A673 (cell line): Measurements from ENCODE around the gene SLC35G6. TPM values are rescaled to one million over a fixed set of nuclear protein-coding genes. Genes with fewer than 3 reads are reported as not detected.
"Not testable (repeated sequence)": the region's sequence is repeated elsewhere in the genome, so short reads cannot be mapped to it uniquely, and the experiment has no call there.

Experiments
- BruUV-seq: library from RNA; stranded (reverse); fragments of 400-500 nt; replicated peaks from 2 replicates; lab custom pipeline; 2021; lab: Mats Ljungman, UMichigan
- CTCF ChIA-PET: fragments of 300-600 bp; sonication (Branson Sonifier 250); formaldehyde crosslinking; loops from one replicate; lab custom pipeline; 2022; ENCODE audit warnings: antibody characterized with exemption; lab: Charles Lee
- POLR2A ChIA-PET: fragments of 300-600 bp; sonication (Branson Sonifier 250); formaldehyde crosslinking; loops from one replicate; lab custom pipeline; 2022; ENCODE audit warnings: antibody characterized with exemption; ENCODE audit not compliant: low non-redundant PET; lab: Charles Lee
- DNase-seq: peaks from one replicate; pipeline ENCODE4 v3.0.0-alpha.2; 2015; ENCODE audit warnings: low spot score
- H3K27ac ChIP-seq: fragments of 200-600 bp; sonication (generic); 2 replicates; pipeline ENCODE4 v1.5.1; 2016; ENCODE audit warnings: mixed run types, low read depth, mild to moderate bottlenecking, mixed read lengths, antibody characterized with exemption, low read length; ENCODE audit not compliant: poor library complexity, severe bottlenecking
- H3K27me3 ChIP-seq: fragments of 200-600 bp; sonication (generic); replicated peaks from 2 replicates; pipeline ENCODE4 v1.6.1; 2017; ENCODE audit warnings: mixed run types, low read depth, mild to moderate bottlenecking, mixed read lengths, antibody characterized with exemption, low read length; ENCODE audit not compliant: insufficient read depth, poor library complexity
- H3K36me3 ChIP-seq: fragments of 200-600 bp; sonication (generic); 2 replicates; pipeline ENCODE4 v1.6.1; 2016; ENCODE audit warnings: mixed run types, mild to moderate bottlenecking, mixed read lengths, antibody characterized with exemption, low read length; ENCODE audit not compliant: insufficient read depth, poor library complexity, severe bottlenecking
- H3K4me1 ChIP-seq: fragments of 200-600 bp; sonication (generic); 2 replicates; pipeline ENCODE4 v1.6.1; 2017; ENCODE audit warnings: mixed run types, mild to moderate bottlenecking, mixed read lengths, antibody characterized with exemption, low read length; ENCODE audit not compliant: insufficient read depth, poor library complexity, severe bottlenecking
- H3K4me3 ChIP-seq: fragments of 200-600 bp; sonication (generic); 2 replicates; pipeline ENCODE4 v1.5.1; 2016; ENCODE audit warnings: low read depth, mixed run types, mild to moderate bottlenecking, mixed read lengths, low read length; ENCODE audit not compliant: poor library complexity, severe bottlenecking
- H3K9me3 ChIP-seq: fragments of 200-600 bp; sonication (generic); 2 replicates; pipeline ENCODE4 v1.6.1; 2016; ENCODE audit warnings: mixed run types, low read depth, mild to moderate bottlenecking, mixed read lengths, antibody characterized with exemption, low read length; ENCODE audit not compliant: poor library complexity, severe bottlenecking
- EZH2 ChIP-seq: fragments of 200-600 bp; sonication (generic); IDR thresholded peaks from 2 replicates; pipeline ENCODE4 v1.6.1; 2017; ENCODE audit warnings: borderline replicate concordance, low read depth, mild to moderate bottlenecking, mixed read lengths, antibody characterized with exemption, low read length; ENCODE audit not compliant: poor library complexity, severe bottlenecking
- intact Hi-C: fragments of 100-400 bp; cut with micrococcal nuclease; formaldehyde crosslinking; loops from one replicate; pipeline ENCODE4 v1.10.0; 2022; ENCODE audit not compliant: unreplicated experiment
- total RNA-seq: library from RNA; stranded (reverse); gene quantifications from 2 replicates; pipeline ENCODE4 v1.2.3, GENCODE V29; 2021
- TF ChIP-seq, protein P1 (sequence below): fragments of 300-800, 200-600 bp; sonication (generic); conservative IDR thresholded peaks from 2 replicates; pipeline ENCODE4 v1.5.1; 2017; ENCODE audit warnings: low read depth, mild to moderate bottlenecking, antibody characterized with exemption, low read length, moderate library complexity, mixed read lengths

The SLC35G6 gene
- total RNA-seq, 1 experiment from 2014 or later = not detected

DNA sequence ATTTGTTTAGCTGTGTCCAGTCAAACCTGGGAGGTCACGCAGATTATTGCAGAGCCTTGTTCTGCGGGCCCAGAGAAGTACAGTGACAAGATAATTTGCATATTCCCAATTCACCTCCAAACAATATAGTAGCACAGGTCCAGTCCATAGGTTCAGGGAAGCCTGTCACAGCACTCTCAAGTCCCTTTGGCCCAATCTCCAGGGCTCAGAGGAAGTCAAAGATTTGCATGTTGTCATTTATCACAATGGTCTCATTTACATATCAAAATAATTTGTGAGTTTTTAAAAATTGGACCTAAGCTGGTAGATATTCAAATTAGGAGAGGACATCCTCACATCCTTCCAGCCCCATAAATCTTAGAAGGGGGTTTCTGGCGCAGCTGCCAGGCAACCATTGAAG is 13.7 kb upstream of the SLC35G6 start:
- no peak for DNase-seq
- CTCF ChIA-PET = no interaction called here
- Histone ChIP-seq H3K27ac (no peak overlapping the region), H3K9me3 (no peaks in the 10 kb centered on the region), H3K4me1 (no peaks in the 10 kb centered on the region), H3K36me3 (peaks cover 12% of the 10 kb centered on the region), H3K4me3 (no peak overlapping the region), H3K27me3 (no peaks in the 10 kb centered on the region)
- no TSS peak for BruUV-seq
- intact Hi-C loops = no loop called here
- POLR2A ChIA-PET = interaction anchor here (0.6 kb wide), 1 partner anchor 17 kb away, joined by 4 read pairs; the partner anchor contains the start of gene POLR2A
- TF ChIP-seq, protein P1, sequence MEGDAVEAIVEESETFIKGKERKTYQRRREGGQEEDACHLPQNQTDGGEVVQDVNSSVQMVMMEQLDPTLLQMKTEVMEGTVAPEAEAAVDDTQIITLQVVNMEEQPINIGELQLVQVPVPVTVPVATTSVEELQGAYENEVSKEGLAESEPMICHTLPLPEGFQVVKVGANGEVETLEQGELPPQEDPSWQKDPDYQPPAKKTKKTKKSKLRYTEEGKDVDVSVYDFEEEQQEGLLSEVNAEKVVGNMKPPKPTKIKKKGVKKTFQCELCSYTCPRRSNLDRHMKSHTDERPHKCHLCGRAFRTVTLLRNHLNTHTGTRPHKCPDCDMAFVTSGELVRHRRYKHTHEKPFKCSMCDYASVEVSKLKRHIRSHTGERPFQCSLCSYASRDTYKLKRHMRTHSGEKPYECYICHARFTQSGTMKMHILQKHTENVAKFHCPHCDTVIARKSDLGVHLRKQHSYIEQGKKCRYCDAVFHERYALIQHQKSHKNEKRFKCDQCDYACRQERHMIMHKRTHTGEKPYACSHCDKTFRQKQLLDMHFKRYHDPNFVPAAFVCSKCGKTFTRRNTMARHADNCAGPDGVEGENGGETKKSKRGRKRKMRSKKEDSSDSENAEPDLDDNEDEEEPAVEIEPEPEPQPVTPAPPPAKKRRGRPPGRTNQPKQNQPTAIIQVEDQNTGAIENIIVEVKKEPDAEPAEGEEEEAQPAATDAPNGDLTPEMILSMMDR = no peak
- TF ChIP-seq EZH2 = no peak

DNA sequence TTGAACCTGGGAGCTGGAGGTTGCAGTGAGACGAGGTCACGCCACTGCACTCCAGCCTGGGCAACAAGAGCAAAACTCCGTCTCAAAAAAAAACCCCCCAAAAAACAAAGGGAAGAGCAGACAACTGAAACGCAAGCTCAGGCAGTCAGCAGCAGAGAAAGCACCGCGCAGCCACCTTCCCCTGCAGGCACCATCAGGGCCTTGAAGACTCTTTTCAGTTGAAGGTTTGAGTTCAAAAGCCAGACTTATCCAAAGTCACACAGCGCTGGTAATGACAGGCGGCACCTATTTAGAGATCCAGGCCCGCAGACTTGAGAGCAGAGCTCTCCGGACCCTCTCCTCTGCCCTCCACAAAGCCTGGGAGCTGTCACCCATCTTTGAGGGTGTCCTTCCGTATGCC is 13.0 kb upstream of the SLC35G6 start:
- ChIA-PET POLR2A (interaction anchor here (0.6 kb wide), 1 partner anchor 16 kb away, joined by 4 read pairs; the partner anchor contains the start of gene POLR2A), CTCF (no interaction called here)
- BruUV-seq = no TSS peak

DNA sequence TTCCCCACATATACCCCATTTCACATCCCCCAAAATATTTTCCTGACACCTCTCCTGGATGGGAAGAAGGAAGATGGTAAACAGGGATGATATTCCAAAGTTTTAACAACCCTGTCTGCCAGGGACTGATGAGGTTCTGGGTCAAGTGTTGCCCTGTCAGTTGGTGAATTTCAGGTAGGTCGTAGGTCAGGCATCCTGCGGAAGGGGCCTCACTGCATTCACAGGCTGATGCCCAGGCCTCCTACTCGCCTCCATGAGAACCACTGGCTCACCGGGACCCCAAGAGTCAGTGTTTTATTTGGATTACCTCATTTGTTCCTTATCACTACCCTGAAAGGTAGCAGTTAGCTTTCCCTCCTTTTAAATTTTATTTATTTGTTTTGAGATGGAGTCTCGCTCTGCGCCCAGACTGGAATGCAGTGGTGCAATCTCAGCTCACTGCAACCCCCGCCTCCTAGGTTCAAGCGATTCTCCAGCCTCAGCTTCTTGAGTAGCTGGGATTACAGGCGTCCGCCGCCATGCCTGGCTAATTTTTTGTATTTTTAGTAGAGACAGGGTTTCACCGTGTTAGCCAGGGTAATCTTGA is 12.3 kb upstream of the SLC35G6 start:
- TF ChIP-seq, protein P1 = no peak
- no peak for TF ChIP-seq EZH2
- CTCF ChIA-PET = no interaction called here
- no peak for DNase-seq
- no peak overlapping the region for H3K27ac ChIP-seq
- no peak overlapping the region for H3K4me3 ChIP-seq
- no TSS peak for BruUV-seq
- H3K9me3 ChIP-seq = no peaks in the 10 kb centered on the region
- H3K27me3 ChIP-seq = no peaks in the 10 kb centered on the region
- no peaks in the 10 kb centered on the region for H3K4me1 ChIP-seq
- POLR2A ChIA-PET = no interaction called here
- intact Hi-C loops = no loop called here
- peaks cover 12% of the 10 kb centered on the region for H3K36me3 ChIP-seq

More for the DNA sequence above, 13.0 kb upstream of the SLC35G6 start:
- no peaks in the 10 kb centered on the region for H3K9me3 ChIP-seq
- peaks cover 12% of the 10 kb centered on the region for H3K36me3 ChIP-seq
- no peak for DNase-seq
- intact Hi-C loops = no loop called here
- H3K27ac ChIP-seq = no peak overlapping the region
- H3K4me3 ChIP-seq = no peak overlapping the region
- no peaks in the 10 kb centered on the region for H3K4me1 ChIP-seq
- H3K27me3 ChIP-seq = no peaks in the 10 kb centered on the region
- TF ChIP-seq, protein P1 = no peak
- TF ChIP-seq EZH2 = no peak

DNA sequence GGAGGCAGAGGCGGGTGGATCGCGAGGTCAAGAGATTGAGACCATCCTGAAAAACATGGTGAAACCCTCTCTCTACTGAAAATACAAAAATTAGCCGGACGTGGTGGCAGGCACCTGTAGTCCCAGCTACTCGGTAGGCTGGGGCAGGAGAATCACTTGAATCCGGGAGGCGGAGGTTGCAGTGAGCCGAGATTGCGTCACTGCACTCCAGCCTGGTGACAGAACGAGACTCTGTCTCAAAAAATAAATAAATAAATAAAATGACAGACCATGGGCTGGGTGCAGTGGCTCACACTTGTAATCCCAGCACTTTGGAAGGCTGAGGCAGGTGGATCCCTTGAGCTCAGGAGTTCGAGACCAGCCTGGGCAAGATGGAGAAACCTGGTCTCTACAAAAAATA is 11.4 kb upstream of the SLC35G6 start:
- BruUV-seq, intact Hi-C loops, H3K36me3 ChIP-seq, H3K9me3 ChIP-seq, CTCF ChIA-PET, H3K4me3 ChIP-seq, POLR2A ChIA-PET, H3K27ac ChIP-seq, H3K4me1 ChIP-seq, H3K27me3 ChIP-seq, DNase-seq: not testable (repeated sequence)

DNA sequence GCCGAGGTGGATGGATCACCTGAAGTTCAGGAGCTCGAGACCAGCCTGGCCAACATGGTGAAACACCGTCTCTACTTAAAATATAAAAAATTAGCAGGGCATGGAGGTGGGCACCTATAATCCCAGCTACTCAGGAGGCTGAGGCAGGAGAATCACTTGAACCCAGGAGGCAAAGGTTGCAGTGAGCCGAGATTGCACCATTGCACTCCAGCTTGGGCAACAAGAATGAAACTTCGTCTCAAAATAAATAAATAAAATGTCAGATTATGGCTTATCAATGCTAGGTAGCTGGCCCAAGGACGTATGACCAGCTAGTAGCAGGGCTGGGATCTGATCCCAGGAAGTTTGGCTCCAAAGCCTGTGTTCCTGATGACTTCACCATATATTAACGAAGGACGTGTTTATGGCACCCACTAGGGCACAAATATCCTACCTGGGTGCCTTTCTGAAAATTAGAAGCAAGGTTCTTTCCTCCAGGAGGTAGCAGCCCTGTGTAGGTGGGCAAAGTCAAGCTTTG is 10.7 kb upstream of the SLC35G6 start:
- POLR2A ChIA-PET, H3K9me3 ChIP-seq, H3K27ac ChIP-seq, DNase-seq, intact Hi-C loops, H3K27me3 ChIP-seq, CTCF ChIA-PET, H3K4me3 ChIP-seq, H3K4me1 ChIP-seq, H3K36me3 ChIP-seq, BruUV-seq: not testable (repeated sequence)
